ENCODE measurements around the gene PRDM16.
A peak's percentile ranks its signal among the peaks of the same experiment; 100 is the strongest.

PRDM16 gene

DNA sequence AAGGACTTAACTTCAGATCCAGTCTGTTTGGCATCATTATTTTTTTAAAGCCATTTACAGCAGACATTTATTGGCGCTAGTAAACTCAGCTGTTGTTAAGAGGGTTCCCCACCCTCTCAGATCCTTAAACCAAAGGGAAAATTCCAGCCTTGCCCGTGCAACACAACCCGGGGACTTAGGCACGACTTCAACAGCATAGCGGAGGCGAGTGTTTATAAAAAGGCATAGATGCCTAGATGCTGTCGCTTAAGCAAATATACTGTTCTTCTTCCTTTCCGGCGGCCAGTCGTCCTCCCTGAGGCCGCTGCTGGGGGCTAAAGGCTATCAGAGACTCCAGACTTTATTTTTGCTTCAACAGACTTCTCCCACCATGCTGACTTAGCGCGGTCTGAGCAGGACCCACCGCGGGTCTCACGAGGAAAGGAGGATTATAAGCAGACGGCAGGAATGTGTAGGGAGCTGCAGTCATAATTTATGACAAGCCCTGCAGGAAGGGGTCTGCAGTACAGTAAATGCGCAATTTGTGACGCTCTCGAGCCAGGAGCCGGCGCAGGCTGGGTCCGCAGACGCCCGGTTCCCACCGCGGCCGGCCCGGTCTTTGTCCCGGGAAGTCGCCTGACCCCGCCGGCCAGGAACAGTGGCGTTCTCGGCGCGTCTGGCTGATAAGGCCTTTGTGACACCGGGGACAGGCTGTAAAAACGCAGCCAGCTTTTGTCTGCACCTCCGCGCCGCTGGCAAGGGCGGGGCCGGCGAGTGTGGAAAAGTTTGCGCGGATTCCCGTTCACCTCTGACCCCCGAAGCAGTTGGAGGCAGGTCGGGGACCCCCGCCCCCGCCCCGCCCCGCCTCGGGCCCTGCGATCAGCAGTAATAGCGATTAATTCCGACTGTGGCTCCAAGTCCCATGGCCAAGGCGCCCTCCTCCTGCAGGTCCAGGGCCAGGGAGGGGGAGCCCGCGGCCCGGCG lies 324.3 kb downstream of the PRDM16 start:
- H2BK12ac ChIP-seq (ENCODE audit: low read length), result no peak overlapping the region
- DNase-seq (ENCODE audit: low spot score), result peak; percentile 71
- H3K4me2 ChIP-seq (ENCODE audit: insufficient read depth, low read length, poor library complexity, severe bottlenecking), result peak overlapping the region; percentile 71

DNA sequence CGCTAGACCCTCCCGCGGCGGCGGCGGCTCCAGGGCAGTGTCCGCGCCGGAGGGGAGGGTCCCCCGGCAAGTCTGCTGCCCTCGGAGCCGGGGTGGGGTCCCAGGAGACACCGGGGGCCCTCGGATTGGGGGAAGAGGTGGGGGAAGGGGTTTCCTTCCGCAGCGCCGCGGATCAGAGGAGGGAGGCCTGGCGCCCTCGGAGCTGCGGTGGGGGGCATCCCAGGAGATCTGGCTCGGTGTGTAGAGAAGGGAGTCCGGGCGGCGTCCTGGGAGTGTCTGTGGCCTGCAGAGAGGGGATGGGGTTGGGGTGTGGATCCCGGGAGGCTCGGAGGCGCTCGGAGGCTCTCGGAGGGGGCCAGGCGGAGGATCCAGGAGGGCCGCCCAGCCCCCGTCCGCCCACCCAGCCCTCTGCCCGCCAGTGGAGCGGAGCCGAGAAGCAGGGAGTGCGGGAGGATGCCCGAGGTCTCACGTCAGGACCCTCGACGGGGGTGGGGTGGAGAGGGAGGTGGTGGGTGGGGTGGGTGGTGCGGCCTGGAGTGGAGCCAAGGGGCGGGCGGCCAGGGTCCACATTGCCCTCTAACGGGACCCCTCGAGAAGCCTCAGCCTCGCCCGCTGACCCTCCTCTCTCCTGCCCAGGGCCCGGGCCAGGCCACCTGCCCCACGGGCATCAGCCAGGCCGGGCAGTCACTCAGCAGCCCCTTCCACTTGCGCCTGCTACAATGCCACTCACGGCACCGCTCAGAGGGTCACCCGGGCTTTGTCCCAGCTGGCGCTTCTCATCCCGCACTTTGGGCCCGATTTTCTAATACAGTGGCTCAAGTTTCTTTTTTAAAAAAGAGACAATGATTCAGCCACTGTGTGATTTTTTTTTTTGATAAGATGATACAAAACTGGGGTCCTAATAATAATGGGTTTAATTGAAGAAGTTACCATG lies 325.3 kb downstream of the PRDM16 start:
- H3K14ac ChIP-seq (ENCODE audit: low read length), result no peak overlapping the region
- no peak overlapping the region for H3K18ac ChIP-seq (ENCODE audit: low read length)
- peak overlapping the region; percentile 60 for H2AK5ac ChIP-seq (ENCODE audit: low read depth, low read length)
- peaks cover 5 to 94% (median 83%) of the 10 kb centered on the region in 3 experiments for H3K27me3 ChIP-seq (ENCODE audit: control insufficient read depth in 3 of 3, insufficient read depth in 3 of 3, low read depth in 1 of 3, low read length in 3 of 3)
- H3K4me2 ChIP-seq (ENCODE audit: insufficient read depth, low read length, poor library complexity, severe bottlenecking), result peak overlapping the region; percentile 71
- DNase-seq (ENCODE audit: low spot score), result no peak
- H2AFZ ChIP-seq (ENCODE audit: low read length), result peak overlapping the region; percentile 92
- peaks cover 2 to 13% of the 10 kb centered on the region in 2 donors for H3K4me1 ChIP-seq (ENCODE audit: control insufficient read depth in 2 of 2, insufficient read depth in 1 of 2, low read depth in 1 of 2, low read length in 2 of 2)
- H3K27ac ChIP-seq (replicated peaks; ENCODE audit: low read length), result no peak overlapping the region
- no peak overlapping the region for H2BK12ac ChIP-seq (ENCODE audit: low read length)
- H2BK120ac ChIP-seq (ENCODE audit: low read depth, low read length), result no peak overlapping the region
- H4K91ac ChIP-seq (ENCODE audit: low read depth, low read length, poor library complexity), result no peak overlapping the region
- peak overlapping the region; percentile 62 for H2BK5ac ChIP-seq (ENCODE audit: low read length)
- no peak overlapping the region for H3K4ac ChIP-seq (ENCODE audit: low read length)
- H2BK15ac ChIP-seq (ENCODE audit: low read length), result peak overlapping the region; percentile 15
- H3K9me3 ChIP-seq (replicated peaks in 1 of 2; ENCODE audit: control insufficient read depth in 2 of 2, insufficient read depth in 1 of 2, low read depth in 1 of 2, low read length in 2 of 2), result no peaks in the 10 kb centered on the region
- no peaks in the 10 kb centered on the region for H3K79me1 ChIP-seq (ENCODE audit: low read depth, low read length)
- no peak overlapping the region for H3K23ac ChIP-seq (ENCODE audit: low read depth, low read length, poor library complexity)
- H4K8ac ChIP-seq (ENCODE audit: low read depth, low read length), result no peak overlapping the region
- H3K36me3 ChIP-seq (replicated peaks in 1 of 2; ENCODE audit: control insufficient read depth in 2 of 2, insufficient read depth in 2 of 2, low read length in 2 of 2), result no peaks in the 10 kb centered on the region
- no CpG with 5 or more reads among the region's 59 CpGs for WGBS, 2 donors (ENCODE audit: extremely low coverage in 2 of 2, insufficient read length in 2 of 2, insufficient replicate concordance in 1 of 2)
- no peak overlapping the region for H3K4me3 ChIP-seq (ENCODE audit: low read length in 2 of 2)
- H3K9ac ChIP-seq (ENCODE audit: low read depth, low read length, poor library complexity), result no peak overlapping the region

More for the DNA sequence above, 324.3 kb downstream of the PRDM16 start:
- Histone ChIP-seq H3K79me1 (ENCODE audit: low read depth, low read length) (no peaks in the 10 kb centered on the region), H2BK5ac (ENCODE audit: low read length) (peak overlapping the region; percentile 62), H3K14ac (ENCODE audit: low read length) (peak overlapping the region; percentile 47), H3K27ac (replicated peaks; ENCODE audit: low read length) (no peak overlapping the region), H3K18ac (ENCODE audit: low read length) (peak overlapping the region; percentile 74), H3K9ac (ENCODE audit: low read depth, low read length, poor library complexity) (no peak overlapping the region), H3K27me3 (ENCODE audit: control insufficient read depth in 3 of 3, insufficient read depth in 3 of 3, low read depth in 1 of 3, low read length in 3 of 3) (peaks cover 5 to 94% (median 91%) of the 10 kb centered on the region in 3 experiments), H3K4me3 (ENCODE audit: low read length in 2 of 2) (no peak overlapping the region), H3K36me3 (replicated peaks in 1 of 2; ENCODE audit: control insufficient read depth in 2 of 2, insufficient read depth in 2 of 2, low read length in 2 of 2) (no peaks in the 10 kb centered on the region), H3K4ac (ENCODE audit: low read length) (no peak overlapping the region), H2BK120ac (ENCODE audit: low read depth, low read length) (no peak overlapping the region), H3K9me3 (replicated peaks in 1 of 2; ENCODE audit: control insufficient read depth in 2 of 2, insufficient read depth in 1 of 2, low read depth in 1 of 2, low read length in 2 of 2) (no peaks in the 10 kb centered on the region), H3K23ac (ENCODE audit: low read depth, low read length, poor library complexity) (peak overlapping the region; percentile 49), H4K91ac (ENCODE audit: low read depth, low read length, poor library complexity) (no peak overlapping the region), H2AK5ac (ENCODE audit: low read depth, low read length) (peak overlapping the region; percentile 60), H2AFZ (ENCODE audit: low read length) (peak overlapping the region; percentile 92), H4K8ac (ENCODE audit: low read depth, low read length) (no peak overlapping the region), H3K4me1 (ENCODE audit: control insufficient read depth in 2 of 2, insufficient read depth in 1 of 2, low read depth in 1 of 2, low read length in 2 of 2) (peaks cover 2 to 13% of the 10 kb centered on the region in 2 donors), H2BK15ac (ENCODE audit: low read length) (peak overlapping the region; percentile 15)
- no CpG with 5 or more reads among the region's 63 CpGs for WGBS, 2 donors (ENCODE audit: extremely low coverage in 2 of 2, insufficient read length in 2 of 2, insufficient replicate concordance in 1 of 2)

DNA sequence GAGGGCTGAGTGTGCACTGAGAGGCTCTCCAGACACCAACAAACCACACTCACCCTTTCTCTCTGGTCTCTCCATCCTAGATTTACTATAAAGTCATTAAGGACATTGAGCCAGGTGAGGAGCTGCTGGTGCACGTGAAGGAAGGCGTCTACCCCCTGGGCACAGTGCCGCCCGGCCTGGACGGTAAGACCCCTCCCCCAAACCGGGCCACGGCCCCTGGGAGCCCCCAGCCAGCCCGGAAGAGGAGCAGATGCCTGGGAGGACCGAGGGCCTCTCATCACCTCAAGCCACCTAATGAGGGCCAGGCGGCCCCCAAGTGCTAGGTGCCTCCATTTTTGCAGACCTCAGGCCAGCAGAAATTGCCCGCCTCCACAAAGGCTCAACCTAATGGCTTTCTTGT lies 327.4 kb downstream of the PRDM16 start:
- H3K14ac ChIP-seq (ENCODE audit: low read length), result no peak overlapping the region
- no peaks in the 10 kb centered on the region for H3K9me3 ChIP-seq (replicated peaks in 1 of 2; ENCODE audit: control insufficient read depth in 2 of 2, insufficient read depth in 1 of 2, low read depth in 1 of 2, low read length in 2 of 2)
- WGBS, 2 donors (ENCODE audit: extremely low coverage in 2 of 2, insufficient read length in 2 of 2, insufficient replicate concordance in 1 of 2), result no CpG with 5 or more reads among the region's 11 CpGs
- peak overlapping the region; percentile 27 for H3K18ac ChIP-seq (ENCODE audit: low read length)
- H3K23ac ChIP-seq (ENCODE audit: low read depth, low read length, poor library complexity), result no peak overlapping the region
- H3K27ac ChIP-seq (replicated peaks; ENCODE audit: low read length), result no peak overlapping the region
- no peak overlapping the region for H4K8ac ChIP-seq (ENCODE audit: low read depth, low read length)
- H2BK15ac ChIP-seq (ENCODE audit: low read length), result no peak overlapping the region
- no peak overlapping the region for H2AK5ac ChIP-seq (ENCODE audit: low read depth, low read length)
- no peak overlapping the region for H3K4me2 ChIP-seq (ENCODE audit: insufficient read depth, low read length, poor library complexity, severe bottlenecking)
- no peak for DNase-seq (ENCODE audit: low spot score)
- peaks cover 0 to 2% of the 10 kb centered on the region in 2 donors for H3K36me3 ChIP-seq (replicated peaks in 1 of 2; ENCODE audit: control insufficient read depth in 2 of 2, insufficient read depth in 2 of 2, low read length in 2 of 2)
- H4K91ac ChIP-seq (ENCODE audit: low read depth, low read length, poor library complexity), result no peak overlapping the region
- no peak overlapping the region for H3K9ac ChIP-seq (ENCODE audit: low read depth, low read length, poor library complexity)
- H2AFZ ChIP-seq (ENCODE audit: low read length), result no peak overlapping the region
- no peak overlapping the region for H2BK5ac ChIP-seq (ENCODE audit: low read length)
- no peak overlapping the region for H3K4me3 ChIP-seq (ENCODE audit: low read length in 2 of 2)
- no peak overlapping the region for H2BK12ac ChIP-seq (ENCODE audit: low read length)
- H3K79me1 ChIP-seq (ENCODE audit: low read depth, low read length), result no peaks in the 10 kb centered on the region
- peaks cover 5 to 84% (median 63%) of the 10 kb centered on the region in 3 experiments for H3K27me3 ChIP-seq (ENCODE audit: control insufficient read depth in 3 of 3, insufficient read depth in 3 of 3, low read depth in 1 of 3, low read length in 3 of 3)
- H3K4me1 ChIP-seq (ENCODE audit: control insufficient read depth in 2 of 2, insufficient read depth in 1 of 2, low read depth in 1 of 2, low read length in 2 of 2), result peaks cover 2 to 14% of the 10 kb centered on the region in 2 donors
- no peak overlapping the region for H3K4ac ChIP-seq (ENCODE audit: low read length)
- no peak overlapping the region for H2BK120ac ChIP-seq (ENCODE audit: low read depth, low read length)

All from neuronal stem cell (in vitro differentiated cells).